ENCODE measurements around the gene TATDN3. TPM values are rescaled to one million over a fixed set of nuclear protein-coding genes. Genes with fewer than 3 reads are reported as not detected.
"Not testable (repeated sequence)": the region's sequence is repeated elsewhere in the genome, so short reads cannot be mapped to it uniquely, and the experiment has no call there.

Gene TATDN3
- total RNA-seq, 1 experiment from 2014 or later, result 12.4 TPM

GRCh38 chr1:212827831-212828278 is 36.2 kb downstream of the TATDN3 start:
- Histone ChIP-seq H3K9me3 (peaks cover 26% of the 10 kb centered on the region), H3K36me3 (ENCODE audit: control insufficient read depth, insufficient read depth, low read length) (no peaks in the 10 kb centered on the region), H3K4me3 (ENCODE audit: low read depth, low read length) (no peak overlapping the region), H3K4me1 (peaks cover 30% of the 10 kb centered on the region), H3K27me3 (replicated peaks; ENCODE audit: control insufficient read depth, insufficient read depth, low read length) (no peaks in the 10 kb centered on the region)
- BruUV-seq (replicated peaks), result no TSS peak
- DNase-seq, result peak; percentile 65 to 90
- intact Hi-C loops (cut with micrococcal nuclease; ENCODE audit: unreplicated experiment), result loop anchor here (2.0 kb wide), 1 partner anchor 29 kb away; no protein-coding TSS in a partner anchor
- H3K36me3 Mint-ChIP-seq (ENCODE audit: insufficient read depth, unreplicated experiment), result peaks cover 12% of the 10 kb centered on the region
- peaks cover 24% of the 10 kb centered on the region for H3K9me3 Mint-ChIP-seq (ENCODE audit: unreplicated experiment)
- CTCF ChIA-PET, result interaction anchor here (0.6 to 1.1 kb wide), 3 partner anchors 10 to 30 kb away, joined by 3 to 7 read pairs (median 4); partner anchors contain the start of gene FLVCR1
- no peak for TF ChIP-seq CTCF (IDR thresholded peaks at IDR 0.05; ENCODE audit: insufficient read depth in 1 of 2, low read depth in 1 of 2, low read length in 1 of 2, severe bottlenecking in 1 of 2, unreplicated experiment in 1 of 2)
- no peaks in the 10 kb centered on the region for H3K27me3 Mint-ChIP-seq (ENCODE audit: insufficient read depth, unreplicated experiment)
- POLR2A ChIA-PET, result interaction anchor here (1.1 to 1.9 kb wide), 3 partner anchors 13 to 36 kb away, joined by 4 to 22 read pairs (median 10); partner anchors contain the start of genes FLVCR1, NSL1 and TATDN3
- H3K27ac Mint-ChIP-seq (ENCODE audit: unreplicated experiment), result peak overlapping the region; percentile 79
- peak overlapping the region; percentile 58 for H3K4me3 Mint-ChIP-seq (ENCODE audit: unreplicated experiment)
- peaks cover 20% of the 10 kb centered on the region for H3K4me1 Mint-ChIP-seq (ENCODE audit: low read depth, unreplicated experiment)

- DNase-seq, result no peak
- peaks cover 24% of the 10 kb centered on the region for H3K9me3 Mint-ChIP-seq (ENCODE audit: unreplicated experiment)
- Histone ChIP-seq H3K27me3 (replicated peaks; ENCODE audit: control insufficient read depth, insufficient read depth, low read length) (no peaks in the 10 kb centered on the region), H3K36me3 (ENCODE audit: control insufficient read depth, insufficient read depth, low read length) (no peaks in the 10 kb centered on the region), H3K4me1 (peaks cover 35% of the 10 kb centered on the region), H3K4me3 (ENCODE audit: low read depth, low read length) (no peak overlapping the region), H3K9me3 (peaks cover 26% of the 10 kb centered on the region)
- POLR2A ChIA-PET, result interaction anchor here (1.1 to 1.9 kb wide), 3 partner anchors 13 to 36 kb away, joined by 4 to 22 read pairs (median 10); partner anchors contain the start of genes FLVCR1, NSL1 and TATDN3
- no TSS peak for BruUV-seq (replicated peaks)
- CTCF ChIA-PET, result interaction anchor here (1.1 kb wide), 2 partner anchors 13 to 29 kb away, joined by 4 to 7 read pairs; partner anchors contain the start of gene FLVCR1
- H3K4me3 Mint-ChIP-seq (ENCODE audit: unreplicated experiment), result no peak overlapping the region
- H3K4me1 Mint-ChIP-seq (ENCODE audit: low read depth, unreplicated experiment), result peaks cover 26% of the 10 kb centered on the region
- intact Hi-C loops (cut with micrococcal nuclease; ENCODE audit: unreplicated experiment), result loop anchor here (2.0 kb wide), 1 partner anchor 28 kb away; no protein-coding TSS in a partner anchor
- TF ChIP-seq CTCF (IDR thresholded peaks at IDR 0.05; ENCODE audit: insufficient read depth in 1 of 2, low read depth in 1 of 2, low read length in 1 of 2, severe bottlenecking in 1 of 2, unreplicated experiment in 1 of 2), result no peak
- no peaks in the 10 kb centered on the region for H3K27me3 Mint-ChIP-seq (ENCODE audit: insufficient read depth, unreplicated experiment)
- peaks cover 12% of the 10 kb centered on the region for H3K36me3 Mint-ChIP-seq (ENCODE audit: insufficient read depth, unreplicated experiment)
- peak overlapping the region; percentile 79 for H3K27ac Mint-ChIP-seq (ENCODE audit: unreplicated experiment)
These were observed 36.7 kb downstream of the TATDN3 start for GRCh38 chr1:212828395-212828794.

GRCh38 chr1:212833211-212834207 is 41.8 kb downstream of the TATDN3 start:
- DNase-seq, result peak; percentile 24 to 59
- H3K9me3 Mint-ChIP-seq (ENCODE audit: unreplicated experiment); H3K4me3 Mint-ChIP-seq (ENCODE audit: unreplicated experiment); intact Hi-C loops (cut with micrococcal nuclease; ENCODE audit: unreplicated experiment); H3K36me3 Mint-ChIP-seq (ENCODE audit: insufficient read depth, unreplicated experiment); H3K4me3 ChIP-seq (ENCODE audit: low read depth, low read length); H3K27me3 ChIP-seq (replicated peaks; ENCODE audit: control insufficient read depth, insufficient read depth, low read length); H3K9me3 ChIP-seq; BruUV-seq (replicated peaks); H3K36me3 ChIP-seq (ENCODE audit: control insufficient read depth, insufficient read depth, low read length); H3K27me3 Mint-ChIP-seq (ENCODE audit: insufficient read depth, unreplicated experiment): not testable (repeated sequence)
- H3K4me1 Mint-ChIP-seq (ENCODE audit: low read depth, unreplicated experiment), result peaks cover 21% of the 10 kb centered on the region
- ChIA-PET POLR2A (interaction anchor here (0.6 to 1.2 kb wide), 2 partner anchors 24 to 25 kb away, joined by 3 to 4 read pairs; partner anchors contain the start of gene FLVCR1), CTCF (interaction anchor here (0.8 to 1.2 kb wide), 2 partner anchors 19 to 25 kb away, joined by 3 to 4 read pairs; partner anchors contain the start of gene FLVCR1)
- H3K27ac Mint-ChIP-seq (ENCODE audit: unreplicated experiment), result peak overlapping the region; percentile 45
- H3K4me1 ChIP-seq, result peaks cover 28% of the 10 kb centered on the region
